Neural cell (in vitro differentiated cells): ENCODE results near the gene KISS1R.

Experiments
- CTCF ChIP-seq: fragments of 450-650 bp; IDR thresholded peaks from 2 replicates; pipeline ENCODE4 v1.5.1; 2014; ENCODE audit warnings: antibody characterized with exemption, mild to moderate bottlenecking, moderate library complexity; ENCODE audit not compliant: poor library complexity, severe bottlenecking
- RAD21 ChIP-seq: fragments of 450-650 bp; conservative IDR thresholded peaks from 2 replicates; pipeline ENCODE4 v1.6.1; 2014; ENCODE audit warnings: antibody characterized with exemption, mild to moderate bottlenecking, moderate library complexity

GRCh38 chr19:900043-900301 lies 17.2 kb upstream of the KISS1R start:
- TF ChIP-seq CTCF (no peak), RAD21 (no peak)
